ENCODE data around the gene NKTR.

The NKTR gene

DNA sequence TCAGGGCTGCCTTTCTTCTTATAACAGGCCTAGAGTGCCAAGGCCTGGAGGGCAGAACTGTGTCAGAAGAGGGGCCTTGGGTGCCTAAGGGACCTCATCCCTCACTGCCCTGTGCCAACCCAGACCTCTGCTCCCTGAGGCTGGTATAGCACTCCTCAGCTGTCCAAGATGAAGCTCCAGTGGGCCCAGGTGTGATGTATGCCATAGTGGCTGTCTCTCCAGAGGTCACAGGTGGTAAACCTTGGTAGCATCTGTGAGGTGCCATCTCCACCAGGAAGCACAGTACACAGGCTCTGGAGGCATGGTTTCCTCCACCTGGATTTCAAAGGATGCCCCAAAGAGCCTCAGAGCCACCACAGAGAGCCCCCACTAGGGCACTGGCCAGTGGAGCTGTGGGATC, 72.6 kb downstream of the NKTR start:
- Histone ChIP-seq H3K27ac (ENCODE audit: low read depth, low read length) (no peak overlapping the region), H3K9ac (ENCODE audit: low read depth, low read length) (no peak overlapping the region), H3K4me1 (ENCODE audit: insufficient read depth, low read length) (no peaks in the 10 kb centered on the region), H3K27me3 (ENCODE audit: insufficient read depth, low read length) (no peaks in the 10 kb centered on the region), H3K36me3 (ENCODE audit: insufficient read depth, low read length) (no peaks in the 10 kb centered on the region), H3K4me3 (ENCODE audit: low read length) (no peak overlapping the region), H3K9me3 (ENCODE audit: insufficient read depth, low read depth, low read length) (peaks cover 5% of the 10 kb centered on the region; the same call in 1 of the 2 replicates)

DNA sequence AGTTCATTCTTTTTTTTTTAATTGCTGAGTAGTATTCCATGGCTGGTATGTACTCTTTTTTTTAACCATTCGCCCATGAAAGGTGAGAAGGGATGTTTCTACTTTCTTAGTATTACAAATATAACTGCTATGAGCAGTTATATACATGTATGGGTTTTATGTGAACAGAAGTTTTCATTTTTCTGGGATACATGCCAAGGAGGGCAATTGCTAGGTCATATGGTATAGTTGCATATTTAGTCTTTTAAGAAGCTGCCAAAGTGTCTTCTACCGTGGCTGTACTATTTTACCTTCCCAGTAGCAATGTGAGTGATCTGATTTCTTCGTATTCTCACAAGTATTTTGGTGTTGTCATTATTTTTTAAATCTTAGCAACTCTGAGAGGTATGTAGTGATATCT, 73.7 kb downstream of the NKTR start:
- no peak overlapping the region for H3K4me3 ChIP-seq (ENCODE audit: low read length)
- no peak overlapping the region for H3K27ac ChIP-seq (ENCODE audit: low read depth, low read length)
- no peak overlapping the region for H3K9ac ChIP-seq (ENCODE audit: low read depth, low read length)
- no peaks in the 10 kb centered on the region for H3K27me3 ChIP-seq (ENCODE audit: insufficient read depth, low read length)
- peaks cover 5% of the 10 kb centered on the region; the same call in 1 of the 2 replicates for H3K9me3 ChIP-seq (ENCODE audit: insufficient read depth, low read depth, low read length)
- 89% methylated on average over 2 of the region's 3 CpGs for WGBS
- H3K36me3 ChIP-seq (ENCODE audit: insufficient read depth, low read length) = no peaks in the 10 kb centered on the region
- H3K4me1 ChIP-seq (ENCODE audit: insufficient read depth, low read length) = no peaks in the 10 kb centered on the region

DNA sequence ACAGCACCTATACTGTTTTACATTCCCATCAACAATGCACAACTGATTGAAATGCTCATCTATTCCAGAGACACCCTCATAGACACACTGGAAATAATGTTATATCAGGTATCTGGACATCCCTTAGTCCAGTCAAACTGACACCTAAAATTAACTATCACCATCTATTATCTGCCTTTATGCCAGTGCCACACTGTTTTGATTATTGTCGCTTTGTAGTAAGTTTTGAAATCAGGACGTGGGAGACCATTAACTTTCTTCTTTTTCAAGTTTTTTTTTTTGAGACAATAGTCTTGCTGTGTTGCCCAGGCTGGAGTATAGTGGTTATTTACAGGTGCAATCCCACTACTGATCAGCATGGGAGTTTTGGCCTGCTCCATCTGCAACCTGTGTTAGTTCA, 75.4 kb downstream of the NKTR start:
- Histone ChIP-seq H3K27ac (ENCODE audit: low read depth, low read length) (no peak overlapping the region), H3K27me3 (ENCODE audit: insufficient read depth, low read length) (no peaks in the 10 kb centered on the region), H3K4me1 (ENCODE audit: insufficient read depth, low read length) (no peaks in the 10 kb centered on the region), H3K9me3 (ENCODE audit: insufficient read depth, low read depth, low read length) (peaks cover 5% of the 10 kb centered on the region; the same call in 1 of the 2 replicates), H3K9ac (ENCODE audit: low read depth, low read length) (no peak overlapping the region), H3K4me3 (ENCODE audit: low read length) (no peak overlapping the region), H3K36me3 (ENCODE audit: insufficient read depth, low read length) (no peaks in the 10 kb centered on the region)
- 91% methylated on average over 2 of the region's 2 CpGs for WGBS

DNA sequence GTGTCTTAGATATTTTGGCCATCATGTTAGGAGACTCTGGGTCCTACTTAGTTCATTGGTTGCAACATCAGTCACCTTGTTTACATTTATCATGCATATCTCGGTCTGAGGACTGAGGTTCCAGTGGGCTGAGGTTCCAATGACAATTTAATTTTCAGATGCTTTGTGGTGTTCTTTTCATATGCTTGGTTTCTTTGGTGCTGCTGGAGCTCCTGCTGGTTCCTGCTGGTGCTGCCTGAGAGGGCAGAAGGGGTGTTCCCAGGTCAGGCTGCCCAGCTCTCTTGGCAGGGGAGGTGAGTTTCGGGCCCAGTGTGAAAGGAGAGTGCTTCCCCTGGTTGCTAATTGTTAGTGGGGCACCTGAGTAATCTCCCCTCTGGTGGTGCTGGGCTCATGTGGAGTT, 78.0 kb downstream of the NKTR start:
- Histone ChIP-seq H3K4me3 (ENCODE audit: low read length) (no peak overlapping the region), H3K27ac (ENCODE audit: low read depth, low read length) (no peak overlapping the region), H3K4me1 (ENCODE audit: insufficient read depth, low read length) (no peaks in the 10 kb centered on the region; the same call in 1 of the 2 replicates), H3K36me3 (ENCODE audit: insufficient read depth, low read length) (no peaks in the 10 kb centered on the region), H3K27me3 (ENCODE audit: insufficient read depth, low read length) (no peaks in the 10 kb centered on the region), H3K9me3 (ENCODE audit: insufficient read depth, low read depth, low read length) (peaks cover 5% of the 10 kb centered on the region; the same call in 1 of the 2 replicates), H3K9ac (ENCODE audit: low read depth, low read length) (no peak overlapping the region)
- WGBS = 91% methylated on average over 2 of the region's 2 CpGs

DNA sequence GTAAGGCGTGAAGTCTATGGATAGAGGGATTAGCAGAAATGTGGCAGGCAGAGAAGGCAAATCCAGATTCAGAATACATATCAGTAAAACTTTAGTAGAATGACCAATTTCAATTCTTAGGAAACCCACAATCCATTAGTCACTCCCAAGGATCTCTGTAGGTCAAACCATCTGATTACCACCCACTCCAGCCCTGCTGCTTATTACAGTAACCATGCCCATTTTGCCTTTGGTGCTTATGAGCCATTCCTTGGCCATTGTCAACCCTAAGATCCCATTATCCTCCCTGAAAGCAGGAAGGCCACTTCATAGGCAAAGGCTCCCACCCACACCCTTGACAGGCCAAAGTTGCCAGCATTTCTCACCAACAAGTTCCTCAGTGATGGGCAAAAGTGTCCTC, 79.8 kb downstream of the NKTR start:
- Histone ChIP-seq H3K4me3 (ENCODE audit: low read length) (no peak overlapping the region), H3K36me3 (ENCODE audit: insufficient read depth, low read length) (no peaks in the 10 kb centered on the region), H3K27ac (ENCODE audit: low read depth, low read length) (no peak overlapping the region), H3K9ac (ENCODE audit: low read depth, low read length) (no peak overlapping the region), H3K27me3 (ENCODE audit: insufficient read depth, low read length) (no peaks in the 10 kb centered on the region), H3K4me1 (ENCODE audit: insufficient read depth, low read length) (no peaks in the 10 kb centered on the region; the same call in 1 of the 2 replicates), H3K9me3 (ENCODE audit: insufficient read depth, low read depth, low read length) (peaks cover 5% of the 10 kb centered on the region; the same call in 1 of the 2 replicates)
- WGBS = 80% methylated on average over 1 of the region's 1 CpG

DNA sequence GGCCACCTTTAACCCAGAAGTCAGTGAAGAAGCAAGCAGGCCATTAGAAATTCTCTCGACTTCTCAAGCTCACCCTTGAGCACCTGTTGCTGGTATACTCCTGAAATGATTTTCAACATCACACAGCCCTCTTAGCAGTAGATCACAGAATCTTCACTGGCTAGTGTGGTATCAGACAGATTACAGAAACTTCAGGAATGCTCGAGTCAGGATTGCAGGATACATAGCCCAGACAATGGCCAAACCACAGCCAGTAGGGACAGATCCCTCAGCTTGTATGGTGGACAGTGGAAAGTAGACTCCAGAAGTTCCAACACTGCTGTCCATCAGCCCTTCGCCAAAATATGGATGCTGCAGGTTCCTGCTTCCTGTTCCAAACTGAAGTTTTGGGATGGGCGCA, 80.3 kb downstream of the NKTR start:
- H3K36me3 ChIP-seq (ENCODE audit: insufficient read depth, low read length) = no peaks in the 10 kb centered on the region
- H3K9ac ChIP-seq (ENCODE audit: low read depth, low read length) = no peak overlapping the region
- WGBS = 93% methylated on average over 4 of the region's 4 CpGs
- no peak overlapping the region for H3K4me3 ChIP-seq (ENCODE audit: low read length)
- no peaks in the 10 kb centered on the region; the same call in 1 of the 2 replicates for H3K4me1 ChIP-seq (ENCODE audit: insufficient read depth, low read length)
- peaks cover 3% of the 10 kb centered on the region; the same call in 1 of the 2 replicates for H3K9me3 ChIP-seq (ENCODE audit: insufficient read depth, low read depth, low read length)
- no peaks in the 10 kb centered on the region for H3K27me3 ChIP-seq (ENCODE audit: insufficient read depth, low read length)
- no peak overlapping the region for H3K27ac ChIP-seq (ENCODE audit: low read depth, low read length)

DNA sequence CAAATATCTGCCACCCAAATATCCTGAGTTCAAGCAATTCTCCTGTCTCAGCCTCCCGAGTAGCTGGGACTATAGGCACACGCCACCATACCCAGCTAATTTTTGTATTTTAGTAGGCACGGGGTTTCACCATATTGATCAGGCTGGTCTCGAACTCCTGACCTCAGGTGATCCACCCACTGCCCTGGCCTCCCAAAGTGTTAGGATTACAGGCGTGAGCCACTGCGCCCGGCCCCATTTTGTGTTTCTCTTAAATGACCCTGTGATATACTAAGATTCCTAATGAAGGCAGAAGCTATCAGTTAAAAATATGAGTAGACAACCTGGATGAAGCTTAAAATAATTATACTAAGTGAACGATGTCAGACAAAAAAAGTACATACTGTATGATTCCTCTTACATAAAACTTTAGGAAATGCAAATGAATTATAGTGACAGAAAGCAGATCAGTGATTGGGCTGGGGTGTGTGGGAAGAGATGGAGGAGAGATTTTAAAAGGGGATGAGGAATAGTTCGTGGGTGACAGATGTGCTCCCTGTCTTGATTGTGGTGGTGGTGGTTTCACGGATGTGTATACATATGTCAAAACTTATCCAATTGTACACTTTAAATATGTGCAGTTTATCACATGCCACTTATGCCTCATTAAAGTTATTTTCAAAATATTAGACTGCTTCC, 81.0 kb downstream of the NKTR start:
- Histone ChIP-seq H3K36me3 (ENCODE audit: insufficient read depth, low read length) (no peaks in the 10 kb centered on the region), H3K9ac (ENCODE audit: low read depth, low read length) (no peak overlapping the region), H3K9me3 (ENCODE audit: insufficient read depth, low read depth, low read length) (no peaks in the 10 kb centered on the region), H3K27ac (ENCODE audit: low read depth, low read length) (no peak overlapping the region), H3K4me3 (ENCODE audit: low read length) (no peak overlapping the region), H3K27me3 (ENCODE audit: insufficient read depth, low read length) (no peaks in the 10 kb centered on the region), H3K4me1 (ENCODE audit: insufficient read depth, low read length) (no peaks in the 10 kb centered on the region; the same call in 1 of the 2 replicates)
- 96% methylated on average over 8 of the region's 10 CpGs for WGBS

DNA sequence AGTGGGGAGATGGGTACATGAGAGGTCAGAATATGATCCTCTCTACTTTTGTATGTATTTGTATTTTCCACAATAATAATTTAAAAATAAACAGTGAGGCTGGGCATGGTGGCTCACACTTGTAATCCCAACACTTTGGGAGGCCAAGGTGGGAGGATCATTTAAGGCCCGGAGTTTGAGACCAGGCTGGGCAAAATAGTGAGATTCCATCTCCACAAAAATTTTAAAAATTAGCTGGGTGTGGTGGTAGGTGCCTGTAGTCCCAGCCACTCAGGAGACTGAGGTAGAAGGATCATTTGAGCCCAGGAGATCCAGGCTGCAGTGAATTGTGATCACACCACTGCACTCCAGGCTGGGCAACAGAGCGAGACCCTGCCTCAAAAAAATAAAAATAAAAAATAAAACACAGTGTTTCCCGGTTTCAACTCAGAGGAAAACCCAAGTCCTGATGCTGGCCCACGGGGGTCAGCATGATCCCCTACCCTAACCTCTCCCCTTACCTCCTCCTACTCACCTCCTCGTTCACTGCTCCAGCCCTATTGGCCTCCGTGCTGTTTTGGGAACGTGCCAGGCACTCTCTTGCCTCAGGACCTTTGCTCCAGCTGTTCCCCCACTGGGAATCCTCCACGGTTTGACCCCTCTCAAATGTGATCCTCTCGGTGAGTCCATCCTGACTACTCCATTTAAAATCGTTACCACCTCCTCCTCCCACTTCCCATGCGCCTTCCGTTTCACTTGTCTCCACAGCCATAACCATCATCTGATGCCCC, 82.0 kb downstream of the NKTR start:
- 86% methylated on average over 12 of the region's 12 CpGs for WGBS
- Histone ChIP-seq H3K27ac (ENCODE audit: low read depth, low read length) (no peak overlapping the region), H3K4me1 (ENCODE audit: insufficient read depth, low read length) (no peaks in the 10 kb centered on the region; the same call in 1 of the 2 replicates), H3K27me3 (ENCODE audit: insufficient read depth, low read length) (no peaks in the 10 kb centered on the region), H3K36me3 (ENCODE audit: insufficient read depth, low read length) (no peaks in the 10 kb centered on the region), H3K9me3 (ENCODE audit: insufficient read depth, low read depth, low read length) (no peaks in the 10 kb centered on the region), H3K4me3 (ENCODE audit: low read length) (no peak overlapping the region), H3K9ac (ENCODE audit: low read depth, low read length) (no peak overlapping the region)

DNA sequence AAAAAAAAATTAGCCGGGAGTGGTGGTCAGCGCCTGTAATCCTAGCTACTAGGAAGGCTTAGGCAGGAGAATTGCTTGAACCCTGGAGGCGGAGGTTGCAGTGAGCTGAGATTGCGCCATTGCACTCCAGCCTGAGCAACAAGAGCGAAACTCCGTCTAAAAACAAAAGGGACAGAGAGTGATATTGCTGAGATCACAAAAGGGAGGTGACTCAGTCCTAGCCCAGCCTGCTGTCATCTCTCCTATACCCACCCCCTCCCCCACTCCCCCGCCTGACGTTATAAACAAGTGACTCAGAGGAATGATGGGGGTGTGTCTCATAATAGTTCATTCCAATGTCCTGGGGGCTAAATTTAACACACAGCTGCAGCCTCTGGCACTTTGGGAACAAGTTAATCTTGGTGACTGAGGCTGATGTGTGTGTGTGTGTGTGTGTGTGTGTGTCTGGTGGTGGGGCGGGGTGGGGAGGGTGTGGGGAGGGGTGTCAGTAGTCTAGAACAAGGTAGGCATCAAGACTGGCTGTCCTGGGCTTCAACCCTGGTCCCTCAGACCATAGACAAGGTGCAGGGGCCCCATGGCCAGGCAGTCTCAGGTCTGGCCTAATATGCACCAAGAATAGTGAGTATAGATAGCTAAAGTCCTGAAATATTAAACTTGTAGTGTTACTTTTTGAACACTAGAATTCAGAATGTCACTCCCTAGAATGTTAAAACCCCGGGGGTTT, 83.6 kb downstream of the NKTR start:
- Histone ChIP-seq H3K4me3 (ENCODE audit: low read length) (no peak overlapping the region), H3K36me3 (ENCODE audit: insufficient read depth, low read length) (no peaks in the 10 kb centered on the region), H3K4me1 (ENCODE audit: insufficient read depth, low read length) (no peaks in the 10 kb centered on the region; the same call in 1 of the 2 replicates), H3K9ac (ENCODE audit: low read depth, low read length) (no peak overlapping the region), H3K9me3 (ENCODE audit: insufficient read depth, low read depth, low read length) (no peaks in the 10 kb centered on the region), H3K27me3 (ENCODE audit: insufficient read depth, low read length) (no peaks in the 10 kb centered on the region), H3K27ac (ENCODE audit: low read depth, low read length) (no peak overlapping the region)
- WGBS = 77% methylated on average over 9 of the region's 10 CpGs

DNA sequence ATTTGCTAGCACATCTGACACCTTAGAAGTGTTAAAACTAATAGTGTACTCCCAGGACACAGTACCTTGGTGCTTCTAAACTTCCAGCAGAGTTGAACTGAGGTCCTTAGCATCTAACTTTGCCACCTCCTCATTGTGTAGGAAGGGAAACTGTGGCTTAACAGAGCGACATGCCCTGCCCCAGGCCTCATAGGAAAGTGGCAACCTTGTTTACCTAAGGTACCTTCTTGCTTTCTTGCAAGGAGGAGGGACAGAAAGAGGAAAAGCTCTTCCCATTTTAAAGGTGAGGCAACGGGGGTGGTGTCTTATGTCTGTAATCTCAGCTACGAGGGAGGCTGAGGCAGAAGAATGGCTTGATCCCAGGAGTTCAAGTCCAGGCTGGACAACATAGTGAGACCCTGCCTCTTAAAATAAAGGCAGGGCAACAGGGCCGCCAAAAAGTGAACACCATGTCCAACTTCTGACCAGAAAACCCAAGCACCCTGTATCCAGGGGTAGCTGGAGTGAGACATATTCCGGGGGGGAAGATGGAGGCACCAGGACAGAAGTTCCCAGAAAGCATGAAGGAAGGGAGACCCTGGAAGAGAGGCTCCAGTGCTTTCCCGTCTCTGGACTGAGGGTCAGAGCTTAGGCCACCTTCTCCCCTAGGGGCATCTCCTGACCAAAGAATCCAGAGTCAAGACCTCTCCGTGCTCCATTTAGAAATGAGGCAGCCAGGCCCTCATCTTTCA, 84.3 kb downstream of the NKTR start:
- H3K27ac ChIP-seq (ENCODE audit: low read depth, low read length) = no peak overlapping the region
- H3K9ac ChIP-seq (ENCODE audit: low read depth, low read length) = no peak overlapping the region
- WGBS = 91% methylated on average over 7 of the region's 7 CpGs

More for the DNA sequence above, 84.3 kb downstream of the NKTR start:
- H3K4me1 ChIP-seq (ENCODE audit: insufficient read depth, low read length) = peaks cover 7% of the 10 kb centered on the region; the same call in 1 of the 2 replicates
- no peaks in the 10 kb centered on the region for H3K9me3 ChIP-seq (ENCODE audit: insufficient read depth, low read depth, low read length)
- H3K27me3 ChIP-seq (ENCODE audit: insufficient read depth, low read length) = no peaks in the 10 kb centered on the region
- H3K36me3 ChIP-seq (ENCODE audit: insufficient read depth, low read length) = no peaks in the 10 kb centered on the region
- H3K4me3 ChIP-seq (ENCODE audit: low read length) = no peak overlapping the region
